GM21529 (cell line): Measurements from ENCODE around the gene MVB12A.

ENCODE experiments used
- ATAC-seq: cut with Tn5 transposase; IDR thresholded peaks from one replicate; pipeline ENCODE4 v1.9.1; 2021; ENCODE audit not compliant: unreplicated experiment

Gene MVB12A

DNA sequence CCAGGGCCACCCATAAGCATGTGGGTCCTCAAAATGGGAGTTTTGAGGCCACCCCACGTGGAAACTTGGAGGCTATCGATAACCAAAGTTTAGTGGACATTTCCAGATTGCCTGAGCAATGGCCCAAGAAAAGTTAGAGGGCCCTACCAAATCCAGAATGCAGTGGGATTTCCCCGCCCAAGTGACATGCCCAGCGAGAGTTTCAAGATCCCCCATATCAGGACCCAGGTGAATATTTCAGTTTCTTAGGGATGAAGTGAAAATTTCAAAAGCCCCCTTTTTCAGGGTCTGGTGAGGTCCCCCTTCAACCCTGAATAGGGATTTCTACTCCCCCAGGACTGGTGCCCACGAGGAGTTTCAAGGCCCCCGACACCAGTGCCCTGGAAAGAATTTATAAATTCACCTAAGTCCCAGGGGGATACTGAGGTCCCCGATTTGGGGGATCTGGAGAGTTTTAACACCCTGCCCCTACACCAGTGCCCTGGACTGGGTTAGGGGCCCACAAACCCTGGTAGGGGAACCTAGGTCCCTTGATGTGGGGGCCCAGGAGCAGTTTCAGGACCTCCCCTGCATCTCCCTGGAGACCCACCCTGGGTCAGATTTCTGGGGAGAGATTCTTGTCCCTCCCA lies 15.1 kb upstream of the MVB12A start:
- ATAC-seq: no peak

GRCh38 chr19:17405250-17406045 lies 14.4 kb upstream of the MVB12A start, which contains the start of gene BST2:
Gene BST2, minus strand, starts transcription at chr19:17405630. Its CDS starts 55 bp downstream, at chr19:17405575.
- peak; percentile 74 for ATAC-seq

DNA sequence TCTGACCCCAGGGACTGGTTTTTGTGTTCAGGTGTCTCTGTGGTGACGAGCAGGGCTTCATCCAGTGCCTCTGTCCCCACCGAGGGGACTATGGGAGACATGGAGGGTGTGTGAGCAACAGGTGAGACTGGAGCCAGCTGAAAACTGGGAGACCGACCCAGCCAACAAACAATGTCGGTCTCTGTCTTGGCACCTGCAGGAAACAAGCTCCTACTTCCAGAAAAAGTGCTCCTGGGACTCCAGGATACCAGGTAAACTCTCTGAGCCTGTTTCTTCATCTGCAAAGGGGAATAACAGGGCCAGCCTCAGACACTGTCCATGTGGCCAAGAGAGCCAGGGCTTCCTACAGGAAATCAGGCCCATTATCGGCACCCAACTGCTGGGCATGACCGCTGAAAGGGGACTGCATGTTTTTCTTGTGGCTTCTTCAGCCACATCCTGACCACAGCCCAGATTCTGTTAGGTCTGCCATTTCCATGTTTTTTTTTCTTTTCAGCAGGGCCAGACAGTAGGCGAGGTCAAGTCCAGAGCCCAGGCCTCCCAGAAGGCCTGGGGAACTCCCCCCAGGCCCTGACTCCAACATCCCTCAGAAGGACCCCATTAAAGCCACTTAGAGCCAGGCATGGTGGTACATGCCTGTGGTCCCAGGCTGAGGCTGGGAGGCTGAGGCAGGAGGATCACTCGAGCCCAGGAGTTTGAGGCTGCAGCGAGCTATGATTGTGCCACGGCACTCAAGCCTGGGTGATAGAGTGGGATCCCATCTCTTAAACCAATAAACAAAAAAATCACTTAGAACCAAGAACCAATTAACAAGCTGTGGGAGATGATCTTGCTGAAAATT lies 13.6 kb upstream of the MVB12A start:
- peak; percentile 24 for ATAC-seq

- ATAC-seq: no peak
These were observed 13.0 kb upstream of the MVB12A start for GRCh38 chr19:17406887-17407196.

GRCh38 chr19:17409990-17410389 lies 9.9 kb upstream of the MVB12A start:
- ATAC-seq: no peak

DNA sequence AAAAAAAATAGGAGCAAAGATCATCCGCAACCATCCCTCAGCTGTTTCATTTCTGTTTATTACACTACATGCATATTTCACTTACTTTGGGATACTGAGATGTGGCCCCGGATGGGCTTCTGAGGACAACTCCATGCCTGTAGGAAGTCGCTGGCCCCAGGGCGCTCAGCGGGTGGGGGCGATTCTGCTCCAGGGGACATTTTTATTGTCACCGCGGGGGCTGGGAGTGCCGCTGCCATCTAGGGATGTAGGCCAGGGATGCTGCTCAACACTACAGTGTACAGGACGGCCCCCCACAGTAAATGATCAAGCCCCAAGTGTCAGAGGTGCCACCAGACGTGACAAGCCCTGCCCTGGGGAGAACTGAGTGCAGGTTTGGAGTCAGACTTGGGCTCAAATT lies 8.0 kb upstream of the MVB12A start:
- no peak for ATAC-seq

DNA sequence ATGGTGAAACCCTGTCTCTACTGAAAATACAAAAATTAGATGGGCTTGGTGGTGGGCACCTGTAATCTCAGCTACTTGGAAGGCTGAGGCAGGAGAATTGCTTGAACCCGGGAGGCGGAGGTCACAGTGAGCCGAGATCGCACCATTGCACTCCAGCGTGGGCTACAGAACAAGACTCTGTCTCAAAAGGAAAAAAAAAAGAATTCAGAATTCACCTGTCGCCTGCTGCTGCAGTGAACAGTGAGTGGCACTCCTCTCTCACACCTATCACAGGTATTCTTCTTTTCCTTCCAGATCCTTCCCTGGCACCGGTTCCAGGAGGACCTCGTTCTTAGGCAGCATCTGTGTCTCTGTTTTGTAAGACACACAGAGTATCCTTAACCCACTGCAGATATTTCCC lies 5.8 kb upstream of the MVB12A start:
- no peak for ATAC-seq

GRCh38 chr19:17415121-17415520 lies 4.7 kb upstream of the MVB12A start:
- ATAC-seq: no peak

GRCh38 chr19:17418710-17419109 lies 1.1 kb upstream of the MVB12A start:
- ATAC-seq: no peak

- no peak for ATAC-seq
These were observed 660 bp upstream of the MVB12A start for GRCh38 chr19:17419154-17419620.

DNA sequence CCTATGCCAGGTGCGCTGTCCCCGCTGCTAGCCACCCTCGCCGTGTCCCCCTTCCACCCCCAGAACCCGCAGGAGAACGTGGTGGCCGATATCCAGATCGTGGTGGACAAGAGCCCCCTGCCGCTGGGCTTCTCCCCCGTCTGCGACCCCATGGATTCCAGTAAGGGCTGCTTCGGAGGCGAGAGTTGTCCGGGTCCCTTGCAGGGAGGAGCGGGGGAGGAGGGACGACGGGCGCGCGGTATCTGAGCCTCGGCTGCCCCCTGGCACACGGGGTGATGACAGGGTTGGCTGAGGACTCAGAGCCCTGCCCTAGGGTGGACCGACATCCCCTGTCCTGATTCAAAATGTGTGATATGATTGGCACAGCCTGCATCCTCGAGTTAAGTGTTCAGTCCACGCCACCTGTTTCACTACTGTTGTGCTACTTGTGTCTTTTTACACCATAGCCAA lies 653 bp downstream of the MVB12A start:
- no peak for ATAC-seq

DNA sequence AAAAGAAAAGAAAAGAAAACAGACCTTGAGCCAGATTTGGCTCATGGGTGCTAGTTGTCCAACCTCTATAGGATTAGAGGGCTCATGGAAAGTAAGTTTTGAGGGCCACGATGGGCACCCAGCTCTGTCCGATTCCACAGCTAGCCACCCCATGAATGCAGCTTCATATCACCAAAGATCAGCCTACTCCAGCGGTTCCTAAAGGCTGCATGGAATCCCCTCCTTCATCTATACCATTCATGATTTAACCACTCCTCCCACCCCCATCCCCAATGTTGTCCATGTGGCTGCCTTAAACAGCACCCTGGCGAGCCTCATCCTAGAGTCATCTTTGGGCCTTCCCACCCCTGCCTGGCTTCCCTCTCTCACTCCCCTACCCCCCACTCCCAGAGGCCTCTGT lies 2.1 kb downstream of the MVB12A start:
- no peak for ATAC-seq

DNA sequence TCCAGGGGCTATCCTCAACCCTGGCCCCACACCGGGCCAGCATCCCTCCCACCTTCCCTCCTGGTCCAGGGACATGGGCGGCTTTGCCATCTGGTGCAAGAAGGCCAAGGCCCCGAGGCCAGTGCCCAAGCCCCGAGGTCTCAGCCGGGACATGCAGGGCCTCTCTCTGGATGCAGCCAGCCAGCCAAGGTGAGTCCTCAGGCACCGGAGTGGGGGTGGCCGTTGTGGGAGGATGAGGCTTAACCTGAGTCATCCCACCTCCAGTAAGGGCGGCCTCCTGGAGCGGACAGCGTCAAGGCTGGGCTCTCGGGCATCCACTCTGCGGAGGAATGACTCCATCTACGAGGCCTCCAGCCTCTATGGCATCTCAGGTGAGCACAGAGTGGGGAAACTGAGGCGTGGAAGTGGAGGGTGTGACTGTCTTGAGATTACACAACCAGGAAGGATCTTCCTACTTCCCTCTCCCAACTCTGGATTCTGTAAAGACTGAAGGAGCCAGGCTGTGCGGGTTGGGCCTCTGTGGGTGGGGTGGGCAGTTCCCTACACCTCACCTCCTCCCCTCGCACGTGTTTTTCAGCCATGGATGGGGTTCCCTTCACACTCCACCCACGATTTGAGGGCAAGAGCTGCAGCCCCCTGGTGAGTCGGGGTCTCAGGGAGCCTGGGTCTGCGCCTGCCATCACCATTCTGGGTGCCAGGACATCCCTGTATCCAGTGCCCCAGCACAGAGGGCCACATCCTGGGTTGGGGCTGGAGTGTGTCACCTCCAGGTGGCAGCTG lies 3.8 kb downstream of the MVB12A start:
- no peak for ATAC-seq

- ATAC-seq: no peak
These were observed 5.0 kb downstream of the MVB12A start for GRCh38 chr19:17424743-17425365.

GRCh38 chr19:17429641-17430113 lies 9.8 kb downstream of the MVB12A start:
- ATAC-seq: no peak

DNA sequence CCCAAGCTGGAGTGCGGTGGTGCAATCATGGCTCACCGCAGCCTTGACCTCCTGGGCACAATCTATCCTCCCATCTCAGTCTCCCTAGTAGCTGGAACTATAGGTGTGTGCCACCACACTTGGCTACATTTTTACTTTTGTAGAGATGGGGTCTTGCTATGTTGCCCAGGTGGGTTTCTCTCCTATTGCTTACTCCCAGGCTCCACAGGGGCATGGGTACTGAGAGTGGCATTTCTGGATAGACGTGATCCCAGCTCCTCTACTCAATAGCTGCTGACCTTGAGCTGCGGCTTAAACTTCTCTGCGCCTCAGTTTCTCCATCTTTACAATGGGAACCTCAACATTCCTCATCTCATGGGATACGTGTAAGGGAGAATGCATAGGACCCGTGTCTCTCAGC lies 11.6 kb downstream of the MVB12A start:
- ATAC-seq: no peak

- ATAC-seq: no peak
These were observed 15.4 kb downstream of the MVB12A start for GRCh38 chr19:17435218-17435617.

- no peak for ATAC-seq
These were observed 16.4 kb downstream of the MVB12A start for GRCh38 chr19:17436094-17436873.

- no peak for ATAC-seq
These were observed 17.0 kb downstream of the MVB12A start for GRCh38 chr19:17436874-17437267.
